Parathyroid adenoma (tissue), 2 donors: Measurements from ENCODE around the gene KYAT1.
"Not testable (repeated sequence)": the region's sequence is repeated elsewhere in the genome, so short reads cannot be mapped to it uniquely, and the experiment has no call there.

Source experiments
- H2AFZ ChIP-seq: fragments of 300-600 bp; sonication (generic); one replicate; pipeline ENCODE4 v1.7.0; 2017; ENCODE audit warnings: antibody characterized with exemption, mild to moderate bottlenecking
- H3K27ac ChIP-seq: fragments of 300-600 bp; sonication (generic); one replicate; pipeline ENCODE4 v1.7.0; 2017
- H3K27me3 ChIP-seq: fragments of 300-600 bp; sonication (generic); one replicate; pipeline ENCODE4 v1.7.0; 2017; ENCODE audit warnings: low read length; ENCODE audit not compliant: control insufficient read depth, insufficient read depth
- H3K36me3 ChIP-seq: fragments of 300-600 bp; sonication (generic); one replicate; pipeline ENCODE4 v1.7.0; 2017; ENCODE audit warnings: low read length; ENCODE audit not compliant: control insufficient read depth, insufficient read depth
- H3K4me1 ChIP-seq: fragments of 300-600 bp; sonication (generic); one replicate; pipeline ENCODE4 v1.7.0; 2017; ENCODE audit warnings: control low read depth
- H3K4me2 ChIP-seq: fragments of 300-600 bp; sonication (generic); one replicate; pipeline ENCODE4 v1.7.0; 2017; ENCODE audit warnings: low read length
- H3K4me3 ChIP-seq: fragments of 300-600 bp; sonication (generic); one replicate; pipeline ENCODE4 v1.7.0; 2017; ENCODE audit warnings: low read depth, low read length
- H3K79me2 ChIP-seq: fragments of 300-600 bp; sonication (generic); one replicate; pipeline ENCODE4 v1.7.0; 2017; ENCODE audit warnings: control low read depth
- H3K9ac ChIP-seq: fragments of 300-600 bp; sonication (generic); one replicate; pipeline ENCODE4 v1.7.0; 2017; ENCODE audit warnings: mild to moderate bottlenecking
- H3K9me3 ChIP-seq: fragments of 300-600 bp; sonication (generic); one replicate; pipeline ENCODE4 v1.7.0; 2017; ENCODE audit warnings: low read length; ENCODE audit not compliant: control insufficient read depth
- CTCF ChIP-seq: fragments of 300-600 bp; sonication (generic); IDR thresholded peaks from one replicate; pipeline ENCODE4 v1.7.0; 2017; ENCODE audit warnings: antibody characterized with exemption, mild to moderate bottlenecking
- donor health status: primary hyperparathyroidism.

Gene KYAT1

GRCh38 chr9:128800061-128800460 is 81.7 kb downstream of the KYAT1 start:
- H3K9ac ChIP-seq: no peak overlapping the region
- peaks cover 4% of the 10 kb centered on the region for H3K4me1 ChIP-seq
- no peaks in the 10 kb centered on the region for H3K36me3 ChIP-seq
- H3K4me2 ChIP-seq: no peak overlapping the region
- TF ChIP-seq CTCF: no peak
- no peak overlapping the region for H3K27ac ChIP-seq
- H3K4me3 ChIP-seq: no peak overlapping the region
- H2AFZ ChIP-seq: no peak overlapping the region
- H3K79me2 ChIP-seq: no peaks in the 10 kb centered on the region
- H3K27me3 ChIP-seq: no peaks in the 10 kb centered on the region
- H3K9me3 ChIP-seq: no peaks in the 10 kb centered on the region

GRCh38 chr9:128798896-128799295 is 82.9 kb downstream of the KYAT1 start:
- H3K9me3 ChIP-seq: no peaks in the 10 kb centered on the region
- no peaks in the 10 kb centered on the region for H3K79me2 ChIP-seq
- no peaks in the 10 kb centered on the region for H3K36me3 ChIP-seq
- H3K9ac ChIP-seq: no peak overlapping the region
- H2AFZ ChIP-seq: no peak overlapping the region
- H3K27ac ChIP-seq: peak overlapping the region; percentile 49
- no peak for TF ChIP-seq CTCF
- H3K4me3 ChIP-seq: no peak overlapping the region
- H3K4me2 ChIP-seq: peak overlapping the region; percentile 41
- H3K27me3 ChIP-seq: no peaks in the 10 kb centered on the region
- peaks cover 4% of the 10 kb centered on the region for H3K4me1 ChIP-seq

GRCh38 chr9:128794961-128795360 is 86.8 kb downstream of the KYAT1 start:
- not testable (repeated sequence) for H3K27me3 ChIP-seq, H3K27ac ChIP-seq, H3K4me3 ChIP-seq, H3K9ac ChIP-seq, H3K4me2 ChIP-seq, H3K4me1 ChIP-seq, H3K36me3 ChIP-seq, H2AFZ ChIP-seq, H3K79me2 ChIP-seq, H3K9me3 ChIP-seq

- H3K27me3 ChIP-seq: no peaks in the 10 kb centered on the region
- no peaks in the 10 kb centered on the region for H3K79me2 ChIP-seq
- H3K9ac ChIP-seq: no peak overlapping the region
- no peak overlapping the region for H3K4me2 ChIP-seq
- H3K27ac ChIP-seq: no peak overlapping the region
- no peak for TF ChIP-seq CTCF
- H3K9me3 ChIP-seq: no peaks in the 10 kb centered on the region
- H3K4me1 ChIP-seq: no peaks in the 10 kb centered on the region
- H3K36me3 ChIP-seq: no peaks in the 10 kb centered on the region
- no peak overlapping the region for H3K4me3 ChIP-seq
- H2AFZ ChIP-seq: no peak overlapping the region
These were observed 88.6 kb downstream of the KYAT1 start for GRCh38 chr9:128792978-128793686.

GRCh38 chr9:128792134-128792533 is 89.6 kb downstream of the KYAT1 start:
- Histone ChIP-seq H2AFZ (no peak overlapping the region), H3K4me3 (no peak overlapping the region), H3K9ac (no peak overlapping the region), H3K4me1 (no peaks in the 10 kb centered on the region), H3K36me3 (no peaks in the 10 kb centered on the region), H3K27me3 (no peaks in the 10 kb centered on the region), H3K4me2 (no peak overlapping the region), H3K27ac (no peak overlapping the region), H3K9me3 (no peaks in the 10 kb centered on the region), H3K79me2 (no peaks in the 10 kb centered on the region)
- TF ChIP-seq CTCF: no peak
